ENCODE measurements around the gene PLSCR1.

- no peak for TF ChIP-seq CTCF (IDR thresholded peaks at IDR 0.05; ENCODE audit: low read depth, low read length, poor library complexity, severe bottlenecking)
- no peak for TF ChIP-seq EZH2phosphoT487 (IDR thresholded peaks at IDR 0.05; ENCODE audit: borderline replicate concordance, low read length)
Measured at GRCh38 chr3:146544002-146544928, at the start of gene PLSCR1.
